HG02763 (cell line): ENCODE data around the gene PFKP.

ENCODE experiments used
- ATAC-seq: cut with Tn5 transposase; IDR thresholded peaks from one replicate; pipeline ENCODE4 v1.9.1; 2021; ENCODE audit warnings: mild to moderate bottlenecking, moderate library complexity; ENCODE audit not compliant: unreplicated experiment

Gene PFKP

GRCh38 chr10:3110782-3111620, 43.7 kb downstream of the PFKP start:
- no peak for ATAC-seq

- ATAC-seq, result no peak
These were observed 44.3 kb downstream of the PFKP start for GRCh38 chr10:3111621-3112163.

GRCh38 chr10:3113343-3113720, 46.0 kb downstream of the PFKP start:
- no peak for ATAC-seq

- ATAC-seq, result no peak
These were observed 48.3 kb downstream of the PFKP start for GRCh38 chr10:3115685-3116084.

GRCh38 chr10:3116508-3117100, 49.3 kb downstream of the PFKP start:
- ATAC-seq, result no peak

- ATAC-seq, result no peak
These were observed 50.1 kb downstream of the PFKP start for GRCh38 chr10:3117486-3117885.

GRCh38 chr10:3118641-3119091, 51.3 kb downstream of the PFKP start:
- no peak for ATAC-seq

GRCh38 chr10:3119796-3120459, 52.6 kb downstream of the PFKP start:
- no peak for ATAC-seq

- no peak for ATAC-seq
These were observed 54.7 kb downstream of the PFKP start for GRCh38 chr10:3122034-3122433.

- ATAC-seq, result no peak
These were observed 55.3 kb downstream of the PFKP start for GRCh38 chr10:3122486-3123205.

- no peak for ATAC-seq
These were observed 56.4 kb downstream of the PFKP start for GRCh38 chr10:3123571-3124411.

- no peak for ATAC-seq
These were observed 57.2 kb downstream of the PFKP start for GRCh38 chr10:3124412-3125175.

GRCh38 chr10:3125527-3126170, 58.3 kb downstream of the PFKP start:
- ATAC-seq, result no peak

GRCh38 chr10:3126249-3126648, 58.9 kb downstream of the PFKP start:
- ATAC-seq, result no peak

- ATAC-seq, result no peak
These were observed 59.5 kb downstream of the PFKP start for GRCh38 chr10:3126741-3127346.

- ATAC-seq, result no peak
These were observed 60.6 kb downstream of the PFKP start for GRCh38 chr10:3127921-3128320.

- no peak for ATAC-seq
These were observed 61.2 kb downstream of the PFKP start for GRCh38 chr10:3128379-3129130.
